T-helper 2 cell treated with Interferon-gamma antibody and Interleukin-4, amounts not matched to agents 100 ng/mL and 5 ng/mL, for 36 hours (primary cell): ENCODE measurements around the gene GOLGA8N. TPM values are rescaled to one million over a fixed set of nuclear protein-coding genes. Genes with fewer than 3 reads are reported as not detected.
"Not testable (repeated sequence)": the region's sequence is repeated elsewhere in the genome, so short reads cannot be mapped to it uniquely, and the experiment has no call there.

ENCODE experiments used
- intact Hi-C: fragments of 100-400 bp; cut with micrococcal nuclease; formaldehyde crosslinking; loops from one replicate; pipeline ENCODE4 v1.15.1; 2023
- total RNA-seq: library from RNA; stranded (reverse); gene quantifications from 2 replicates; pipeline ENCODE4 v1.2.3, GENCODE V29; 2022

Gene GOLGA8N
- total RNA-seq: 23.0 and 26.7 TPM in 2 replicates

GRCh38 chr15:32593151-32593550 is at the start of gene GOLGA8N:
GOLGA8N (plus strand) TSS chr15:32593456.
- intact Hi-C loops: not testable (repeated sequence)

- intact Hi-C loops: not testable (repeated sequence)
These were observed 49.8 kb upstream of the GOLGA8N start for GRCh38 chr15:32543456-32543855.

DNA sequence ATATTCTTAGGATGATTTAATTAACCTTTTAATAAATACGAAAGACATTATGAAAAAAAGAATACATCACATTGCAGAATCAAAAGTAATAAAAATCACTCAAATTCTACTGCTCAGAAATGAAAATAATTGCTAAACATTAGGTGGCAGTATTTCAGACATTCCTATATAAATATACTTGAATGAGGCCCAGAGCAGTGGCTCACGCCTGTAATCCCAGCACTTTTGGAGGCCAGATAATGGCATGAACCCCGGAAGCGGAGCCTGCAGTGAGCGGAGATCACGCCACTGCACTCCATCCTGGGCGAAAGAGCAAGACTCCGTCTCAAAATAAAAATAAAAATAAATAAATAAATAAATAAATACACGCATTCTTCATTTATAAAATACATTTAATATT is 48.1 kb upstream of the GOLGA8N start:
- intact Hi-C loops: not testable (repeated sequence)

DNA sequence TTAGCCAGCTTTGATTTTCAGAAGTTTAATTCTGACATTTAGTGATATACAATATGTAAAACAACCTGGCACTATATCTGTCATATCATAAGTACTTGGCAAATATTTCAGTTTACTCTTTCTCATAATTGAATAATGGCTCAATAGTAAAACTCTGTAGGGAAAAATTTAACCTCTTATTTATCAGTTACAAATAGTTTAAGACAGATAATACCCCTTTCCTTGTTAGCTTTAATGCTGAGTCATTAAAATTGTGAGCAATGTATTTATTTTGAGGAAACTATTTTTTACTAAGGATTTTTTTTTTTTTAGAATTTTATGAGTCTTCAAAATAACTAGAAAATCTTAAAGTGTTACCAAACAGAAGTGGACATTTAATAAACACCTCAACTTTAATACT is 38.7 kb upstream of the GOLGA8N start:
- intact Hi-C loops: not testable (repeated sequence)

GRCh38 chr15:32562198-32562597 is 31.1 kb upstream of the GOLGA8N start:
- intact Hi-C loops: not testable (repeated sequence)

DNA sequence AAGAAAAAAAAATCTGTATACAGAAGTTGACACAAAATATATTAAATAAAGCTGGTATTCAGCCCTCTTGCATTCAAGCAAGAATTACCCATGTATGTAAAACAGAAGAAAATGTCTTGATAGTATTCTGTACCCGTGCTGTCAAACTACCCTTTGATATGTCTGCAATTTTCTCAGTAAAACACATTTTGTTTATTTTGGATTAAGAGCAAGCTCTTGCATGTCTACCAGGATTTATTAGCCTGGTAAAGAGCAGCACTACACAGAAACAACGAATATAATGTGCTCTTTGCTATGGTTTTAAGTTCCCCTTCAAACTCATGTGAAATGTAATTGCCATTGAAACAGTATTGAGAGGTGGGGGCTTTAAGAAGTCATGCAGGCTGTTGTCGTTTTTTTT is 24.3 kb upstream of the GOLGA8N start:
- intact Hi-C loops: not testable (repeated sequence)

DNA sequence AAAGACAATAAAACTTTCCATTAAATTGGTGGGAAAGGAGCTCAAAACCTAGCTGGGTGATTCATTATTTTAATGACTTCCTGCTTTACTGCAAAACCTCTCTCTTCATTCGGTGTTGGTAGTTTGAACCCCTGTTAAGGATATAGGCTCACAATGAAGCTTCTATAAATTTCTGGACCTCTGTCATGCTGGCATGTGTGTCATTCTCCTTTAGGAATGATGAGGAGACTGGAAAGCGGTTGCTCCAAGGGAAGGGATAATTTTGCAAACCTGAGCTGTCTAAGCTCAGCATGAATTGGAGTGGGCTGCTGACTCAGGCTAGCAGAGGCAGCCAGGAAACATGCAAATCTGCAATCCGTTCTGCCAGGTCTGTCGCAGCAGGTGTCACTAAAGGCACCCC is 14.8 kb upstream of the GOLGA8N start:
- intact Hi-C loops: not testable (repeated sequence)

GRCh38 chr15:32585844-32586243 is 7.4 kb upstream of the GOLGA8N start:
- intact Hi-C loops: not testable (repeated sequence)

DNA sequence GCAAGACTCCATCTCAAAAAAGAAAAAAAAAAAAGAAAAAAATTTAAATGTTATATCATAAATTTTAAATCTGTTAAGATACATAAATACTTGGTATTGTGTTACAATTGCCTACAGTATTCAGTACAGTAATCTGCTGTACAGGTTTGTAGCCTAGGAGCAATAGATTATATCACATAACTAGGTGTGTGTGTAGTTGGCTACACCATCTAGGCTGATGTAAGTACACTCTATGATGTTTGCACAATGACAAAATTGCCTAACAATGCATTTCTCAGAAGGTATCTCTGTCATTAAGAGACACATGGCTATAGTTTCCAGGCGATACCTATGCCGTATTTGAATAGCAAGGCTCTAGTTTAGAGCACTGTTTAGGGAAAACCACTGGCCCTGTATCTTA is 16.3 kb downstream of the GOLGA8N start:
- intact Hi-C loops: not testable (repeated sequence)

- intact Hi-C loops: not testable (repeated sequence)
These were observed 17.5 kb downstream of the GOLGA8N start for GRCh38 chr15:32610719-32611118.

DNA sequence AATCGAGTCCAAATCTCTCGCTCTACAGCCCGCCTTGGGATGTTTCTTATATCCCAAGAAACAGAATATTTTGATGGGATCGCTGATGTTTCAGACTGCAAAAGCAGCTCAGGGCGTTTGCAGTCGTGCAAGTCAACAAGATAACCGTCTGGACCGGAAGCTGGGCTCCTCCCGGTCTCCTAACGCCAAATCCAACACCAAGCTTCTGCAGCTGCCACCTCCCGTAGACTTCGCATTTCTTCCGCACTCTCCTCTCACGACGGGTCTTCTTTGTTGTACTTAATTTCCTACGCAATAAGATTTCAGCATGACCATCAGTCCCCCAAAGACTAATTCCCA is 21.4 kb downstream of the GOLGA8N start:
- intact Hi-C loops: not testable (repeated sequence)

GRCh38 chr15:32615051-32615870 is 22.0 kb downstream of the GOLGA8N start, which contains the start of gene ARHGAP11A:
ARHGAP11A (plus strand) TSS chr15:32615504; CDS start chr15:32616212, 708 bp downstream.
- intact Hi-C loops: not testable (repeated sequence)

DNA sequence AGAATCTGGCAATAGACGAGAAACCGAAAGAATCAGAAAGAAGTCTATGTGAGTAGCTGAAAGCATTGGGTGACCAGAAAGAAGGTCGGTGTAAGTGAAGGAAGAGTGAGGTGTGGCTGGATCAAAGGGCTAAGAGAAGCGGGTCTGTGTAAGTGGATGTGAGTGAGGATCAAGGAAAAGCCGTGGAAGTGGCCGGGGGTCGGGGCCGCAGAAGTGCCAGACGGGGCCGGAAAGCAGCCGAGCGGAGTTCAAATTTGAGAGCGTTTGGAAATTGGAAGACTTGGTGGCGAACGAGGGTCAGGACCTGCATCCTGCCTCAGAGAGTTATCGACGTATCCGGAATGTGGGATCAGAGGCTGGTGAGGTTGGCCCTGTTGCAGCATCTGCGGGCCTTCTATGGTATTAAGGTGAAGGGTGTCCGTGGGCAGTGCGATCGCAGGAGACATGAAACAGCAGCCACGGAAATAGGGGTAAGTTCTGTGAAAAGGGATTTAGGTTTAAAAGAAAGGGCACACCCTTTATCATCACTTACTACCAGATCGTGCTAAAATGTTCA is 22.7 kb downstream of the GOLGA8N start:
- intact Hi-C loops: not testable (repeated sequence)

GRCh38 chr15:32636410-32636809 is 43.2 kb downstream of the GOLGA8N start:
- intact Hi-C loops: no loop called here

- intact Hi-C loops: no loop called here
These were observed 43.8 kb downstream of the GOLGA8N start for GRCh38 chr15:32636908-32637567.

GRCh38 chr15:32637704-32638103 is 44.4 kb downstream of the GOLGA8N start:
- intact Hi-C loops: no loop called here

- intact Hi-C loops: no loop called here
These were observed 48.3 kb downstream of the GOLGA8N start, which contains the start of gene SCG5 for GRCh38 chr15:32641517-32642059. SCG5 (plus strand) TSS chr15:32641710; CDS start chr15:32643593, 1,883 bp downstream.

DNA sequence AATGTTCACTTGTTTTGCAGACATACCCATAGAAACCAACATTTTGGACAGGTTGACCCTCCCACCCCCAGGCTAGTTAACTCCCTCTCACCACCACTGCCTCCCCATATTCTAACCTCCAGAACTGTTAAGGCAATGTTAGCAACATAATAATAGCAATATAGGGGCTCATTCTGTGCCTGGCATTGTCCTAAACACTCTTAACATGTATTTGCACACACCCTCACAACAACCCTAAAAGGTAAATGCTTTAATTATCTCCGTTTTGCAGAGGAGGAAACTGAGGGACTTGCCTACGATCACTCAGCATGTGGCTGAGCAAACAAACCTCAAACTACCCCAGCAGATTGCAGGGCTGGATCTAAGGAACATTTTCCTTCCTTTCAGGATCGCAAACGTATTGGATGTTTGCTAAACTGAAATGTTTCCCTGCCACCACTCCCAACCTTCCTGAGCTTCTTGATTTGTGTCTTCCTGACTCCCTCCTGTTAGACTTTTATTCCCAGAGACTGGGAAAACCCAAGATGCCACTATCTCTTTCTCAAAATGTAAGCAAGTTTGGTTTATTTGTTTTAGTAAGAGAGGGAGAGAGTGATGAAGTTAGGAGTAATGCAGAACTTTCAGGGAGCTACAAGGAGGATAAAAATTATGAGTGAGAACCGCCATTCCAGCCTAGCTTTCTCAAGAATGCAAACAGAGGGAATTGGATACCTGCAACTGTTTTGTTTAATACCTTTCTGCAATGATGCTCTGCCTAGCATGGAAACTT is 49.6 kb downstream of the GOLGA8N start:
- intact Hi-C loops: no loop called here

- intact Hi-C loops: no loop called here
These were observed 50.7 kb downstream of the GOLGA8N start for GRCh38 chr15:32643907-32644445.

GRCh38 chr15:32646291-32646690 is 53.0 kb downstream of the GOLGA8N start:
- intact Hi-C loops: no loop called here

DNA sequence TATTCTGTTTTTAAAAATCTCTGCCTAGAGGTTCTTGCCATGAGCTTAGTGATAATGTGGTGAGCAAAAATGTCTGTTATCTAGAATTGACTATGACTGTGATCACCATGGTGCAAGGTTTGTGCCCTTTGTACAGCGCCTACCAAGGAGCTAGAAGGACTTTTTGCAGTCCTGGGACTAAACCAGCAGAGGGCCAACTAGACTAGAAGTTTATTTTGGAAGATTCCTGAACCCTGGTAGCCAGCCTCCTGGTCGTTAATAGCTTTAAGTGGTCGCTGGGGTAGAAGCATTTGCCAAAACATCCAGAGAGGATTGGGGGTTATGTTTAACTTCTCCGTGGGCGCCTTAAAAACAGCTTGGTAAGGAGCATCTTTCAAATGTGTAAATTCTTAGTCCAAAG is 56.1 kb downstream of the GOLGA8N start:
- intact Hi-C loops: no loop called here
